A673 (cell line): Measurements from ENCODE around the gene NRXN3. TPM values are rescaled to one million over a fixed set of nuclear protein-coding genes. Genes with fewer than 3 reads are reported as not detected.

ENCODE experiments used
- BruUV-seq: library from RNA; stranded (reverse); fragments of 400-500 nt; replicated peaks from 2 replicates; lab custom pipeline; 2021; lab: Mats Ljungman, UMichigan
- CTCF ChIA-PET: fragments of 300-600 bp; sonication (Branson Sonifier 250); formaldehyde crosslinking; loops from one replicate; lab custom pipeline; 2022; ENCODE audit warnings: antibody characterized with exemption; lab: Charles Lee
- POLR2A ChIA-PET: fragments of 300-600 bp; sonication (Branson Sonifier 250); formaldehyde crosslinking; loops from one replicate; lab custom pipeline; 2022; ENCODE audit warnings: antibody characterized with exemption; ENCODE audit not compliant: low non-redundant PET; lab: Charles Lee
- DNase-seq: peaks from one replicate; pipeline ENCODE4 v3.0.0-alpha.2; 2015; ENCODE audit warnings: low spot score
- H3K27ac ChIP-seq: fragments of 200-600 bp; sonication (generic); 2 replicates; pipeline ENCODE4 v1.5.1; 2016; ENCODE audit warnings: mixed run types, low read depth, mild to moderate bottlenecking, mixed read lengths, antibody characterized with exemption, low read length; ENCODE audit not compliant: poor library complexity, severe bottlenecking
- H3K27me3 ChIP-seq: fragments of 200-600 bp; sonication (generic); replicated peaks from 2 replicates; pipeline ENCODE4 v1.6.1; 2017; ENCODE audit warnings: mixed run types, low read depth, mild to moderate bottlenecking, mixed read lengths, antibody characterized with exemption, low read length; ENCODE audit not compliant: insufficient read depth, poor library complexity
- H3K36me3 ChIP-seq: fragments of 200-600 bp; sonication (generic); 2 replicates; pipeline ENCODE4 v1.6.1; 2016; ENCODE audit warnings: mixed run types, mild to moderate bottlenecking, mixed read lengths, antibody characterized with exemption, low read length; ENCODE audit not compliant: insufficient read depth, poor library complexity, severe bottlenecking
- H3K4me1 ChIP-seq: fragments of 200-600 bp; sonication (generic); 2 replicates; pipeline ENCODE4 v1.6.1; 2017; ENCODE audit warnings: mixed run types, mild to moderate bottlenecking, mixed read lengths, antibody characterized with exemption, low read length; ENCODE audit not compliant: insufficient read depth, poor library complexity, severe bottlenecking
- H3K4me3 ChIP-seq: fragments of 200-600 bp; sonication (generic); 2 replicates; pipeline ENCODE4 v1.5.1; 2016; ENCODE audit warnings: low read depth, mixed run types, mild to moderate bottlenecking, mixed read lengths, low read length; ENCODE audit not compliant: poor library complexity, severe bottlenecking
- H3K9me3 ChIP-seq: fragments of 200-600 bp; sonication (generic); 2 replicates; pipeline ENCODE4 v1.6.1; 2016; ENCODE audit warnings: mixed run types, low read depth, mild to moderate bottlenecking, mixed read lengths, antibody characterized with exemption, low read length; ENCODE audit not compliant: poor library complexity, severe bottlenecking
- EZH2 ChIP-seq: fragments of 200-600 bp; sonication (generic); IDR thresholded peaks from 2 replicates; pipeline ENCODE4 v1.6.1; 2017; ENCODE audit warnings: borderline replicate concordance, low read depth, mild to moderate bottlenecking, mixed read lengths, antibody characterized with exemption, low read length; ENCODE audit not compliant: poor library complexity, severe bottlenecking
- intact Hi-C: fragments of 100-400 bp; cut with micrococcal nuclease; formaldehyde crosslinking; loops from one replicate; pipeline ENCODE4 v1.10.0; 2022; ENCODE audit not compliant: unreplicated experiment
- total RNA-seq: library from RNA; stranded (reverse); gene quantifications from 2 replicates; pipeline ENCODE4 v1.2.3, GENCODE V29; 2021
- TF ChIP-seq, protein P1 (sequence below): fragments of 300-800, 200-600 bp; sonication (generic); conservative IDR thresholded peaks from 2 replicates; pipeline ENCODE4 v1.5.1; 2017; ENCODE audit warnings: low read depth, mild to moderate bottlenecking, antibody characterized with exemption, low read length, moderate library complexity, mixed read lengths

Gene NRXN3
- total RNA-seq, 1 experiment from 2014 or later = 0.21 TPM

GRCh38 chr14:79649856-79650255 lies 1479.7 kb downstream of the NRXN3 start:
- H3K9me3 ChIP-seq = no peaks in the 10 kb centered on the region
- DNase-seq = no peak
- H3K4me1 ChIP-seq = no peaks in the 10 kb centered on the region
- no peaks in the 10 kb centered on the region for H3K27me3 ChIP-seq
- CTCF ChIA-PET = no interaction called here
- POLR2A ChIA-PET = no interaction called here
- no peak for TF ChIP-seq EZH2
- TF ChIP-seq, protein P1, sequence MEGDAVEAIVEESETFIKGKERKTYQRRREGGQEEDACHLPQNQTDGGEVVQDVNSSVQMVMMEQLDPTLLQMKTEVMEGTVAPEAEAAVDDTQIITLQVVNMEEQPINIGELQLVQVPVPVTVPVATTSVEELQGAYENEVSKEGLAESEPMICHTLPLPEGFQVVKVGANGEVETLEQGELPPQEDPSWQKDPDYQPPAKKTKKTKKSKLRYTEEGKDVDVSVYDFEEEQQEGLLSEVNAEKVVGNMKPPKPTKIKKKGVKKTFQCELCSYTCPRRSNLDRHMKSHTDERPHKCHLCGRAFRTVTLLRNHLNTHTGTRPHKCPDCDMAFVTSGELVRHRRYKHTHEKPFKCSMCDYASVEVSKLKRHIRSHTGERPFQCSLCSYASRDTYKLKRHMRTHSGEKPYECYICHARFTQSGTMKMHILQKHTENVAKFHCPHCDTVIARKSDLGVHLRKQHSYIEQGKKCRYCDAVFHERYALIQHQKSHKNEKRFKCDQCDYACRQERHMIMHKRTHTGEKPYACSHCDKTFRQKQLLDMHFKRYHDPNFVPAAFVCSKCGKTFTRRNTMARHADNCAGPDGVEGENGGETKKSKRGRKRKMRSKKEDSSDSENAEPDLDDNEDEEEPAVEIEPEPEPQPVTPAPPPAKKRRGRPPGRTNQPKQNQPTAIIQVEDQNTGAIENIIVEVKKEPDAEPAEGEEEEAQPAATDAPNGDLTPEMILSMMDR = no peak
- BruUV-seq = no TSS peak
- H3K36me3 ChIP-seq = no peaks in the 10 kb centered on the region
- no peak overlapping the region for H3K27ac ChIP-seq
- intact Hi-C loops = loop anchor here (1.0 kb wide), 1 partner anchor 11 kb away; no protein-coding TSS in a partner anchor
- no peak overlapping the region for H3K4me3 ChIP-seq

DNA sequence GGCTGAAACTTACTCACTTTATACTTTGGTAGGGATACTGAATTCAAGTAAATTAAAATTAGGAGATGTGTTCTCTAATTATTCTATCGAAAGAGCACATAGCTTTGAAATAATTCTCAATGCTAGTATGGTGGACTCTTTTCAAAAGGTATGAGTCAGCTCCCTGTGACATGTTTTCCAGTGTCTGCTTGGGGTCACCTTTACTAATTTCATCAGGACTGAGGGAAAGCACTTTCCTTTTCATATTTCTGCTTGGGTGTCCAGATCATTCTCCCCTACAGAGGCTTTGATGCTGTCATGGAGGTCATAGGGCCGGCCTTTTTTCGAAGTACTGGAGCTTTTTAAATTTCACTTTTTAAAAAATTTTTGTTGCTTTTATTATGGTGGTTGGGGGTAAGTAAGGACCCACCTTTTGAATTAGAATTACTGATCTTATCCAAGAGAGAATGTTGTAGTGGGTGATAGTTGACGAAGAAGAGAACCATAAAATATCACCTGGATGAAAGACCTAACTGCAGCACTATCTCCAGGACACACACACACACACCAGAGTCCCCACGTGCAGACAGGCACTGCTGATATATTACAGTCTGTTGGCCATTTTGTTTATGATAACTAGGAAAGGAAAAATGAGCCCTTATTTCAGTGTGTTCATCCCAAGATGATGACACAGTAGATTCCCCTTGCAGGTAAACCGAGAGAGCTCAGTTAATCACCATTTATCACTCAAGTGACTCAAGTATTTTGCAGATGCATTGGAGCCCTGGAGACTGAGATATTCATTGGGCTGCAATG lies 1482.5 kb downstream of the NRXN3 start:
- no peak overlapping the region for H3K27ac ChIP-seq
- H3K9me3 ChIP-seq = no peaks in the 10 kb centered on the region
- no peak overlapping the region for H3K4me3 ChIP-seq
- CTCF ChIA-PET = no interaction called here
- DNase-seq = no peak
- POLR2A ChIA-PET = no interaction called here
- no TSS peak for BruUV-seq
- TF ChIP-seq, protein P1 = no peak
- no peak for TF ChIP-seq EZH2
- no peaks in the 10 kb centered on the region for H3K36me3 ChIP-seq
- H3K27me3 ChIP-seq = no peaks in the 10 kb centered on the region
- no peaks in the 10 kb centered on the region for H3K4me1 ChIP-seq
- intact Hi-C loops = no loop called here

- ChIA-PET POLR2A (no interaction called here), CTCF (no interaction called here)
- no peak for DNase-seq
- no TSS peak for BruUV-seq
- Histone ChIP-seq H3K4me3 (no peak overlapping the region), H3K36me3 (no peaks in the 10 kb centered on the region), H3K4me1 (no peaks in the 10 kb centered on the region), H3K27me3 (no peaks in the 10 kb centered on the region), H3K27ac (no peak overlapping the region), H3K9me3 (no peaks in the 10 kb centered on the region)
- TF ChIP-seq, protein P1 = no peak
- TF ChIP-seq EZH2 = no peak
- intact Hi-C loops = no loop called here
These were observed 1485.9 kb downstream of the NRXN3 start for GRCh38 chr14:79656056-79656455.
